AG09309 (cell line): ENCODE data around the gene AQP12B.

Experiments
- DNase-seq: peaks from one replicate; pipeline ENCODE4 v3.0.0-alpha.2; 2010; ENCODE audit warnings: low read depth
- H3K4me3 ChIP-seq: 2 replicates; pipeline ENCODE4 v1.5.1; 2011; ENCODE audit warnings: mild to moderate bottlenecking, low read depth, low read length, moderate library complexity; ENCODE audit not compliant: control insufficient read depth
- TF ChIP-seq, protein P1 (sequence below): IDR thresholded peaks from 2 replicates; pipeline ENCODE4 v1.5.1; 2011; ENCODE audit warnings: mild to moderate bottlenecking, low read depth, low read length, inconsistent platforms; ENCODE audit not compliant: insufficient read depth, control insufficient read depth; ENCODE audit errors: missing control alignments

The AQP12B gene

GRCh38 chr2:240626531-240627300 lies 56.0 kb downstream of the AQP12B start:
- no peak overlapping the region for H3K4me3 ChIP-seq
- TF ChIP-seq, protein P1, sequence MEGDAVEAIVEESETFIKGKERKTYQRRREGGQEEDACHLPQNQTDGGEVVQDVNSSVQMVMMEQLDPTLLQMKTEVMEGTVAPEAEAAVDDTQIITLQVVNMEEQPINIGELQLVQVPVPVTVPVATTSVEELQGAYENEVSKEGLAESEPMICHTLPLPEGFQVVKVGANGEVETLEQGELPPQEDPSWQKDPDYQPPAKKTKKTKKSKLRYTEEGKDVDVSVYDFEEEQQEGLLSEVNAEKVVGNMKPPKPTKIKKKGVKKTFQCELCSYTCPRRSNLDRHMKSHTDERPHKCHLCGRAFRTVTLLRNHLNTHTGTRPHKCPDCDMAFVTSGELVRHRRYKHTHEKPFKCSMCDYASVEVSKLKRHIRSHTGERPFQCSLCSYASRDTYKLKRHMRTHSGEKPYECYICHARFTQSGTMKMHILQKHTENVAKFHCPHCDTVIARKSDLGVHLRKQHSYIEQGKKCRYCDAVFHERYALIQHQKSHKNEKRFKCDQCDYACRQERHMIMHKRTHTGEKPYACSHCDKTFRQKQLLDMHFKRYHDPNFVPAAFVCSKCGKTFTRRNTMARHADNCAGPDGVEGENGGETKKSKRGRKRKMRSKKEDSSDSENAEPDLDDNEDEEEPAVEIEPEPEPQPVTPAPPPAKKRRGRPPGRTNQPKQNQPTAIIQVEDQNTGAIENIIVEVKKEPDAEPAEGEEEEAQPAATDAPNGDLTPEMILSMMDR = no peak
- no peak for DNase-seq
